HG02678 (cell line): ENCODE results near the gene COL20A1.
"Not testable (repeated sequence)": the region's sequence is repeated elsewhere in the genome, so short reads cannot be mapped to it uniquely, and the experiment has no call there.

ENCODE experiments used
- ATAC-seq: cut with Tn5 transposase; IDR thresholded peaks from one replicate; pipeline ENCODE4 v1.9.1; 2021; ENCODE audit warnings: mild to moderate bottlenecking, moderate library complexity; ENCODE audit not compliant: unreplicated experiment

Gene COL20A1

DNA sequence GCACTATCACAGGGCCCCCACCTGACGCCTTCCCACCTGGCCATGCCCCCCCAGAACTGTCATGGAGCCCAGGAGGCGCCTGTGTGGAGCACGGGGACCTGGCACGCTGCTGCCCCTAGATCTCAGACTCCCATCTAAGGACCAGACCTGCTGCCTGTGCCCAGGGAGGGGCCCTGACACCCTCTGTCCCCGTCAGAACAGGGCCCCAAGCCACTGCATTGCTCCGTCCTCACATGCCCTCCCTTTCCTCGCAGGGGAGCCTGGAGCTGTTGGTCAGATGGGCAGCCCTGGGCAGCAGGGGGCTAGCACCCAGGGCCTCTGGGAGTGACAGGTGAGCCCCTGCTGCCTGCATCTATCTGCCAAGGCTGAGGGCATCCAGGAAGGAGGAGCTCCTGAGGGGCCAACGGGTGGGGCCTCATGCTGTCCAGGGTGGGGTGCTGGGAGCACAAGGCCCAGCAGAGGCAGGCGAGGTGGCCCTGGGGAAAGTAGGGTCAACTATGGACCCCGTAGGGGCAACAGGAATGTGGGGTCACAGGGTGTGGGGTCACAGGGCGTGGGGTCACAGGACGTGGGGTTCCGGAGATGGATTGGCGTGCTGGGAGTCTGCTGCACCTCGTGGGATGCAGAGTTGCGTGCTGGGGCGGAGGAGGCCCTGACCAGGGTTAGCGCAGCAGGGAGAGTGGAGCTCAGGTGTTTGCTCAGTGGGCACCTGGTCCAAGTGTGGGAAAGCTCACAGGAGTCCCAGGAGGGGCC is 36.5 kb downstream of the COL20A1 start:
- ATAC-seq, result no peak

DNA sequence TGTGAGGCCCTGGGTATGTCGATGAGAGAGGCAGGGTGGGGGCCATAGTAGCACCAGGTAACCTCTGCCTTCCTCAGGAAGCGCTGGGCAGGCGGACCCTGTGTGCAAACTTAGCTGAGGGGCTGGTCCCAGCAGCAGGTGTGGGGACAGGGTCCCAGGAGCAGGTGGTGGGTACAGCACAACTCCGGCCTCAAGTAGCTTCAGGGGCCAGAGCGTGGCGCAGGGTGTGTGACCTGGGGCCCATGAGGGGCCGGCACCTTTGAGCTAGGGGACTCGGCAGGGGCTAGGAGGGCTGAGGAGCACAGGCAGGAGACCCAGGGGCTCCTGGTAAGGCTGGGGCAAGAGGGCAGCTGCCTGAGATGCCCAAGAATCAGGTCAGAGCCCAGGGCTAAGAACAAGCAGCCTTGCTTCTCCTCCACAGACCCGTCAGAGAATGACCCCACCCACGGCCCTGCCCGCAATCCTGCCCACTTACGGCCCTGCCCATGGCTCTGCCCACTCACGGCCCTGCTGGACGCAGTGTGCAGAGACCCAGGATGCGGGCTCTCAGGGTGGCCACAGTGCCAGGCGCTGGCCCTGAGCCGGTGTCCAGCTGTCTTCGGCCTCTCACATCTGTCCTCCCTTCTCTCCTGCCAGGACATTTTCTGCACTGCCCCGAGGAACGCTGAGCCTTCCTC is 37.2 kb downstream of the COL20A1 start:
- no peak for ATAC-seq

DNA sequence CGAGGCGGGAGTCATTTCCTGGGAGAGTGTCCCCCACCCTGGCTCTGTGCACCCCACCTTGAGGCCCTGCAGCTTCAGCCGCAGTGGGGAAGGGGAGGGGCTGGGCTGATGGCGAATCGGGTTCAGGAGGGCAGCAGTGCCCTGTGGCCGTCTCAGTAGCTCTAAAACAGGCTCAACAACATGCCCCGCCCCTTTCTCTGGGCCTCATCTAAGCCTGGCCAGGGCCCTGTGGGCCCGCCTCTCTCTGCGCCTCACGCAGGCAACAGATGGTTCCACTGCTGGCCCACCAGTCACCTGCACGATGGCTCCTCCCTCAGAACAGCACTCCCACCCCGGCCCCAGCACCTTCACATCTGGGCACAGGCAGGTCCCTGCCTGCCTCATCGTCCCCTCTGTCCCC is 38.0 kb downstream of the COL20A1 start:
- no peak for ATAC-seq

DNA sequence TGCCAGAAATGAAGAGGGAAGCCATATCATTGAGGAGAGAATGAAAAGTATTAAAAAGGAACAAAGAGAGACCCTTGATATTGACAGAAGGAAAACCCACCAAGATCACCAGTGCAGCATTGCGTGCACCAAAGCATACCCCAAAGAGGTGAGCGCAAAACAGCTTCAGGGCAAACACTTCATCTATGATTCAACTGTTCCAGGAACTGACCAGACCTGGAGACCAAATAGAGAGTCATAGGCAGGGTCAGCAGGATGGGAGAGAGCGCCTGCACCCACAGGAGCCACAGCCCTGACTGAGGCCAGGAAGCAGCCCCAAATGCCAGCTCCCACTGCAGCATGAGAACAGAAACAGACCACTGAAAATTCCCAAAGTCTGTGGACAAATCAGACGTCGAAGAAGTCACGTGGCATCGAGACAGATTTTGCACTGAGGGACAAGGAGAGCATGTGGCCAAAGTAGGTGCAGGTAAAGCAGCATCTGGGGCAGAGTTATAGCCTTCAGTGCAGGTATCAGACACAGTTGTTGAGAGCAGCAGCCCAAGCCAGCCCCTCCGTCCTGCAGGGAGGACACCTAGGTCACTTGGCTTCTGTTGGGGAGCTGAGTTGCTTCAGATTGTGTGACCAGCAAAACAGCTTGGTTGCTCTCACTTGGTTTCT is 38.9 kb downstream of the COL20A1 start:
- no peak for ATAC-seq

DNA sequence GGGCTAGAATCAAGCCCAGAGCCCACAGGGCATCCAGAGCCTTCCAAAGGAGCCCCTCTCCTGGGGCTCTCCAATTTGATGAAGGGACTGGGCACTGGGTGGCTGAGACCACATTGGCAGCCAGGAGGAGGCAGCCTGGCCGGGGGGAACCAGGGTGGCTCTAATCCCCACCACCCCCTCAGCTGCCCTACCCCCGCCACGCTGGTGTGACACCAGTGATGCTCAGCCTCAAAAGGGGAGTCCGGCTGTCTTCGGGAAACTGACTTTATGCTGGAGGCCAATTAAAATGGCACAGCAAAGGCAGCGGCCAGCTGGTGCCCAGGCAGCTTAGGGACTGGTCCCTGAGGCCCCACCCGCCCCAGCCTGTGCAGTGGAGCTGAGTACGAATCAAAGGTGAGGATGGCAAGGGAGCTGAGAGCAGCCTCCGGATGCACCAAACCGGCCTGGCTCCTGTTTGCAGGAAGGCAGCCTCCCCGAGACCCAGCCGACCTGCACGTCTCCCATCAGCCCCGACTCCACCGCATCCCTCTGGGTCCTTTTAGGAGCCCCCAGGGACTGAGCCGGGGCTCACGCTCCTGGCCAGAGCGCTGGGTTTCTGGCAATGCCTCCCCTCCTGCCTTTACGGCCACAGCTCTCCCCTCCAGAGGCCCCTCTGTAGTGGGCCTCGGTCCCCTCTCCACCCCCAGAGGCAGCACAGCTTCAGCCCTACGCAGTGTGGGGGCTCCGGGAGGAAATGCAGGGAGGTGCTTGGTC is 39.7 kb downstream of the COL20A1 start:
- no peak for ATAC-seq

DNA sequence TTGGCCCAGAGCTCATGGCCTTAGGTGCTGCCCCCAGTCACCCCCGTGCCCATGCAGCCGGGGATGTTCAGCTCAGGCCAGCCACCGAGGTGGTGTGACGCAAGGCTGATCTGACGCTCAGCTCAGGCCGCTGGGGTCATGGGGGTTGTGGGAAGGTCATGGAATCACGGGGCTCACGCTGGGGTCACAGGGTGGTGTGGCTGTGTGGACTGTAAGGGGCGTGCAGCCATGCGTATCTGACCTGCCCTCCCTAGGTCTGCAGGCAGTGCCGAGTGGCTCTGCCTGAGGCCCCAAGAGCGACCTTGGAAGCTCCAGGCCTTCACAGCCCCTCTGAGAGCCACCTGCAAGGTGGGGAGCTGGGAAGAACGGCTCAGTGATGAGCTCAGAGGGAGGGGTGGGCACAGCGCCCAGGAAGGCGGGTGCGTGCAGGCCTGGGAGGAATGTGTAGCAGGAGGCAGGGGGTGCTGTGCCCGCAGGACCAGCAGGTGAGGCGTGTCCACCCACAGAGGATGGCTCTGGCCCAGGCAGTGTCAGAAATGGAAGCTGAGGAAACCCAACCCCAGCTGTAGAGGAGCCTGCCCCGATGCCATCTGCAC is 40.4 kb downstream of the COL20A1 start:
- ATAC-seq, result no peak

DNA sequence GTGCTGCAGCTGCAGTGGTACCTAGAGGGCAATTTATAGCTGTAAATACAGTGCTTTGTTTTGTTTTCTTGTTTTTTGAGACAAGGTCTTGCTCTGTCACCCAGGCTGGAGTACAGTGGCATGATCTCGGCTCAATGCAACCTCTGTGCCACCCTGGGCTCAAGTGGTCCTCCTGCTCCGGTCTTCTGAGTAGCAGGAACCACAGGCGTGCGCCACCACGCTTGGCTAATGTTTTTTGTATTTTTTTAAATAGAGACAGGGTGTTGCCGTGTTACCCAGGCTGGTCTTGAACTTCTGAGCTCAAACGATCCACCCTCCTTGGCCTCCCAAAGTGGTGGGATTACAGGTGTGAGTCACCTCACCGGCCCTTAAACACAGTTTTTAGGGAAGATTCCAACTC is 41.4 kb downstream of the COL20A1 start:
- ATAC-seq, result no peak

DNA sequence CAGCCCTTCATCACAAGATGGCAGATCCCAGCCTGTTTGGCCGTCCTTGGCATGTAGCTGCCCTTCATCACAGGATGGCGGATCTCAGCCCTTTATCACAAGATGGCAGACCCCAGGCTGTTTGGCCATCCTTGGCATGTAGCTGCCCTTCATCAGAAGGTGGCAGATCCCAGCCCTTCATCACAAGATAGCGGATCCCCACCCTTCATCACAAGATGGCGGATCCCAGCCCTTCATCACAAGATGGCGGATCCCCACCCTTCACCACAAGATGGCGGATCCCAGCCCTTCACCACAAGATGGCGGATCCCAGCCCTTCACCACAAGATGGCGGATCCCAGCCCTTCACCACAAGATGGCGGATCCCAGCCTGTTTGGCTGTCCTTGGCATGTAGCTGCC is 42.1 kb downstream of the COL20A1 start:
- ATAC-seq, result not testable (repeated sequence)

DNA sequence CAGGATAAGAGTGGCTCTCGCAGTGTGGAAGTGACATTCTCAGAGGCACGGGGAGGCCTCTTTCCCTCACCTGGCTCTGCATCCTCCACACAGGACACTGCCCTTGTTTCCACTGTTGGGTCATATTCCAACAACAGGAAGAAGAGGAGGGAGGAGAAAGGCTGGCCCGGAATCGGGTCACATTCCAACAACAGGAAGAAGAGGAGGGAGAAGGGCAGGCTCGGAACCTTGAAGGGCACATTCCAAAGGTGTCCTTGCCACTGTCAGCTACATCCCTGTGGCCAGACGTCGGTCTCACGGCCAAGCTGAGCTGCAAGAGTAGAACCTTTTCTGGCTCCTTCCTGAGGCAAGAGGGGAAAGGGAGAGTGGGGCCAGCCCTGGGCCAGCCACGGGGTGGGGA is 42.7 kb downstream of the COL20A1 start:
- no peak for ATAC-seq

DNA sequence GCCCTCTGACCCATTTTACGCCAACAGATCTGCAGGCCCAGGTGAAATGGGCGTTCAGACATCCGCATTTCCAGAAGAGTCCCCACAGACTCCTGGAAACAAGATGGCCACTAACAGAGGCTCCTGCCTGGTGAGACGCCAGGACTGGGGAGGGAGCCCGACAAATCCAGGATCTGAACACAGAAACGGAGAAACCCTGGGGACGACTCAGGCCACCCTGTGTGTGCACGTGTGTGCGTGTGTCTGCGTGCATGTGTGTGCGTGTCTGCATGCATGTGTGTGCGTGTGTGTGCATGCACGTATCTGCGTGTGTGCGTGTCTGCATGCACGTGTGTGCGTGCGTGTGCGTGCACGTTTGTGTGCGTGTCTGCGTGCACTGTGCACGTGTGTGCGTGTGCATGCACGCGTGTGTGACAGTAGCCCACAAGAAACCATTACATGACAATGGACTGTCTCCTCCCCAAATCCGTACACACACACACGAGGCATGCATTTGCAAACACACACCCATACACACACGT is 43.3 kb downstream of the COL20A1 start:
- no peak for ATAC-seq

DNA sequence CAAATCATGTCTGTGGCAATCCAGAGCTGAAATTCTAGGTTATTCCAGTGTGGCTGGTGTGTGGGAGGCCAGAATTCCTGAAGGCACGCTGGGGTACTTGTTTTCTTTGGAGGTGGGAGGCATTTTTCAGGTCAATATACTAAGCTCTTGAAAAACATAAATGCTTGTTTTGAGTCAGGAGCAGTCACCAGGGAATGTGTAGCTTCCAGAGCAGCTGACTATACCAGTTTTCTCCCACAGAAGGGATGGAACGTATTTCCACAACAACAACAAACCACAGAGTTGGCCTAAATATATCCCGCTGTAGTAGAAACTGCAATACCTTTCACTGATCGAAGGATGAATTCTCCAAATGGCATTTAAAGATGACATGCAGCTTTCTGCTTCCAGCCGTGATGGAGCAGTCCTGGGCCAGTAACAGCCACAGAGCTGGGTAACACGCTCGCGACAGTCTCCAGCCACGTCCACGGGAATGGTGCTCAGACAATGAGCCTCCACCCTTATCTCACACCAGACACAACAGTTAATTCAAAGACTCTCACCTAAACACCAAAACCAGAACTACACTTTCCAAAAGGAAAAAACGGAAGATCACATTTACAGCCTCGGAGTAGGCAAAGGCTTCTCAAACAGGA is 44.9 kb downstream of the COL20A1 start:
- no peak for ATAC-seq

DNA sequence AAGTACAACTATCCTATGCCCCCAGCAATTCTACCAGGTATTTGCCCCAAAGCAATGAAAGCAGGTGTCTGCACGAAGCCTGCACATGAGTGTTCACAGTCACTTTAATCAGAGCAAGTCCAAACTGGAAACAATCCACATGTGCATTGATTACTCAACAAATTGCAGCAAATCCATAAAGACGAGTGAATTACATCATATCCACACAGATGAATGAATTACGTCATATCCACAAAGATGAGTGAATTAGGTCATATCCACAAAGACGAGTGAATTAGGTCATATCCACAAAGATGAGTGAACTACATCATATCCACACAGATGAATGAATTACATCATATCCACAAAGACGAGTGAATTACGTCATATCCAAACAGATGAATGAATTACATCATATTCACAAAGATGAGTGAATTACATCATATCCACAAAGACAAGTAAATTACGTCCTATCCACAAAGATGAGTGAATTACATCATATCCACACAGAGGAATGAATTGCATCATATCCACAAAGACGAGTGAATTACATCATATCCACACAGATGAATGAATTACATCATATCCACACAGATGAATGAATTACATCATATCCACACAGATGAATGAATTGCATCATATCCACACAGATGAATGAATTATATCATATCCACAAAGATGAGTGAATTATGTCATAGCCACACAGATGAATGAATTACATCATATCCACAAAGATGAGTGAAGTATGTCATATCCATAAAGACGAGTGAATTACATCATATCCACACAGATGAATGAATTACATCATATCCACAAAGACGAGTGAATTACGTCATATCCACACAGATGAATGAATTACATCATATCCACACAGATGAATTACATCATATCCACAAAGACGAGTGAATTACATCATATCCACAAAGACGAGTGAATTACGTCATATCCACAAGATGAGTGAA is 46.4 kb downstream of the COL20A1 start:
- not testable (repeated sequence) for ATAC-seq

DNA sequence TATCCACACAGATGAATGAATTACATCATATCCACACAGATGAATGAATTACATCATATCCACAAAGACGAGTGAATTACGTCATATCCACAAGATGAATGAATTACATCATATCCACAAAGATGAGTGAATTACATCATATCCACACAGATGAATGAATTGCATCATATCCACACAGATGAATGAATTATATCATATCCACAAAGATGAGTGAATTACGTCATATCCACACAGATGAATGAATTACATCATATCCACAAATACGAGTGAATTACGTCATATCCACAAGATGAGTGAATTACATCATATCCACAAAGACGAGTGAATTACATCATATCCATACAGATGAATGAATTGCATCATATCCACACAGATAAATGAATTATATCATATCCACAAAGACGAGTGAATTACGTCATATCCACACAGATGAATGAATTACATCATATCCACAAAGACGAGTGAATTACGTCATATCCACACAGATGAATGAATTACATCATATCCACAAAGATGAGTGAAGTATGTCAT is 47.2 kb downstream of the COL20A1 start:
- not testable (repeated sequence) for ATAC-seq

DNA sequence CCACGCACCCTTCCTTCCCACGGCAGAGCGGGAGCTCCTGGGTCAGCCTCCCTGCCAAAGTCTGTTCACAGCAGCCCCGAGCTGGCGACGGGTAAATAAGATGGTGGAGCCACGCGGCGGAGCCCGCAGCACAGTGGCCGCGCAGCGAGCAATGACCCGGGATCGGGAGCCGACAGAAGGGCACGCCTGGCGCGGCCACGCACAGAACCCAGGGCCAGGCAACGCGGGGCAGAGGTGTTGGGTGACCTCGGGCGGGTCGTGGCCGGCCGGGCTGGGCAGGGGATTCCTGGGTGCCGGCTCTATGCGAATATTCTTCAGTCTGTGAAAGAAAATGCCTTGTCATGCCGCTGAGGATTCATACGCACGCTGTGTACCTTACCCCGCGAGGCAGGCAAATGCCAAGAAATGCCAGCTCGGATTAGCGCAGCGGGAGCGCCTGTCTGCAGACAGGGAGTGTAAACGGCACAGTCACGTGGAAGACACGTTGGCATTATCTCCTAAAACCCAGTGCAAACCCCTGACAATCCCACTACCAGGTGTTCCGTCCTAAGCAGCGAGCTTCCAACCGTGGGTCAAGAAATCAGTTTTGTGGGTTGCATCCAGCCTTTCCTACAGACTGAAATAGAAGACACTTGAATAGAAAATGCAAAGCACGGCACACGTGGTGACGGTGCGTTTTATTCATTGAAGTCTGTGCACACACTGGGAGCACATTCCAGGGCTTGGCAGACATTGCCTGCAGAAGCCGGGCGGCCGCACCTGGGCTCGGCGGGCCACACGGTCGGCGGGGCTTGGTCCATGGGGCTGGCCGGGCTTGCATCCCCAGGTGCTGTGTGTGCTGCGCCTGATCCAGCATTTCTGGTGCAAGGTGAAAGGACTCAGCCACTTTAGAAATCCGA is 49.8 kb downstream of the COL20A1 start:
- no peak for ATAC-seq

DNA sequence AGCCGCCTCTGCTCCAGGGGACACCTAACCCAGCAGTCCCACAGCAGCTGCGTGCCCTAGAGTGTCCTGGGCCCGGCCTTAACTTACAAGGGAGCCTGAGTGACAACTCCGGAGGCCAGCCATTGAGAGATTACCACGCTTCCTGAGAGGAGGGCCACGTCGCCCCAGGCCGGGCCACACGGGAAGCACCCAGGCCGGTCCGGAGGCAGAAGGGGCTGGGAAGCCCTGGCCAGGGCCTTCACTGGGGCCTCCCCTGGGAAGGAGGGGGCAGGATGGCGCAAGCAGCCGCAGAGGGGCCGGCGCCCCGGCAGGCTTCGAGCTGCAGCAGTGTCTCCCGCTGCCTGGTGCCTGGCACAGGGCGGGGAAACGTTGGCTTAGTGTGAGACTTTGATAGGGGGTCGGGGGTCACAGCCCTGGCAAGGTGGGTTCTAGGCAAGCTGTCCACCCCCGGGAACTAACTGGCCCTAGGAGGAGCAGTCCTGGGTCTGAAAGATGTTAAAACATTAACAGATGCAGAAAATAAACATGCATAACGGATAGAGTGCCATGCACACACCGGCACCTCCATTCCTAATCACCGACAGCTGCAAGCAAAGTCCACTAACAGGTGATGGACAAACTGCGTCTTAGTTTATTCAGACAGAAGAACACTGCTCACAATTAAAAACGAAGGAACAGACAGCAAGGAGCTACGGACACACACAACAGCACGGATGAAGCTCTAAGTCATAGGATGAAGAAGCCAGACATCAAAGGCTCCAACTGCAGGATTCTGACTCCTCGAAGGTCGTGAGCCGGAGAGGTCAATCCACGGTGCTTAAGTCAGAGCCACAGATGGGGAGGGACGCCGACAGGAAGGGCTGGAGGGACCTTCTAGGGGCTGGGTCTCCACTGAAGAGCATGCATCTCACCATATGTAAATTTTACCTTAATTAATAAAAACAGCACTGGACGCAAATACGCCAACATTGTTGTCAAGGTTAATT is 50.8 kb downstream of the COL20A1 start:
- no peak for ATAC-seq

DNA sequence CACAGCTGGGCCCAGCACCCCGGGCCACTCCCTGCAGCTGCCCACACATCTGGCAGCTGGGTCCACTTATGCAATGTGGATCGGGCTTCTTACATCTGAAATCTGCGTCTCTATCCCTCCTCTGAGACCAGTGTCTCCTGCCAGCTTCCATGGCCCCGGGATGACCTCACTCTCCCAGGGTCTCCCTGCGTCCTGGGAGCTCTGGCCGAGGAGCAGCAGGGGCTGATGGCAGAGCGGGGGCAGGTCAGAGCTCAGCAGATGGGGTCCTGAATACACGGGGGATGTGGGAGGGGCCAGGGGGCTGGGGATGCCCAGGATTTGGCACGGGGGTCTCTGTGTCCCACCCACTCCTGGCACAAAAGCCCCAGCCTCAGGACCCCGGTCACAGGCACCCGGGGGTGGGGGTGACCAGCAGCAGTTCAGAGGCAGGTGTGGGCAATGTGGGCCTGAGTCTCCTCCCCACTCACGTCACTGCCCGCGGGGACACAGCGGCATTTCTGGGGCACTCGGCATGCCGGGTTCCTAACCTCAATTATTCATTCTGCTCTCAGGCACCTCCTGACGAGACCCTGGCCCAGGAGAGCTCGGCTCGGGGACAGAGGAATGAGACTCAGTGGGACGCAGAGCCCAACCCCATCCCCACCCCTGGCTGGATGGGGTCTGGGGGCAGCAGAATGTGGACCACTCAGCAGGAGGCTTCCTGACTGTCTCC is 51.8 kb downstream of the COL20A1 start:
- no peak for ATAC-seq
